K562 (cell line): ENCODE measurements around the gene MCC. TPM values are rescaled to one million over a fixed set of nuclear protein-coding genes. Genes with fewer than 3 reads are reported as not detected.

Source experiments
- ATAC-seq: fragments of 200-7000 bp; cut with Tn5 transposase; 3 replicates; pipeline ENCODE4 v1.9.1; 2020; ENCODE audit warnings: moderate library complexity
- BruUV-seq: library from RNA; stranded (reverse); fragments of 400-500 nt; replicated peaks from 2 replicates; lab custom pipeline; 2021; lab: Mats Ljungman, UMichigan
- CTCF ChIA-PET: fragments of 300-600 bp; formaldehyde crosslinking; extraction: SDS; loops from one replicate; lab custom pipeline; 2021; ENCODE audit warnings: low intra/inter-chr PET ratio; lab: Yijun Ruan, JAX
- POLR2A ChIA-PET: fragments of 300-600, 350-650 bp; sonication (Branson Sonifier 250); formaldehyde crosslinking; extraction: SDS; loops from one replicate; lab custom pipeline; 2021; ENCODE audit warnings: antibody characterized with exemption, inconsistent platforms; lab: Yijun Ruan, JAX
- DNase-seq, 4 experiments: peaks; one replicate each; pipeline versions ENCODE4 v3.0.0 to v3.0.0-alpha.2; 2011 to 2018; ENCODE audit warnings: low spot score in 3 of 4, mixed read lengths in 3 of 4; ENCODE audit errors: extremely low read depth in 1 of 4
- FAIRE-seq: peaks from 2 replicates; lab custom pipeline; 2011; peaks lifted over from hg19 to GRCh38; lab: Jason Lieb, UNC
- H2AFZ ChIP-seq: 2 replicates; pipeline ENCODE4 v1.6.0; 2011; ENCODE audit warnings: low read depth, low read length, control low read depth, inconsistent platforms
- H3K27ac ChIP-seq: fragments of 200-600 bp; 3 replicates; pipeline ENCODE4 v1.8.0; 2011; ENCODE audit warnings: low read depth, mild to moderate bottlenecking, control low read depth, inconsistent platforms, low read length, moderate library complexity, mixed read lengths; ENCODE audit errors: extremely low read depth
- H3K27me3 ChIP-seq, 2 experiments: fragments of 300-600 bp in 1 of 2; 2 replicates in 1 of 2; 3 replicates in 1 of 2; pipeline versions ENCODE4 v1.6.0 to v1.8.0; 2011; ENCODE audit warnings: inconsistent platforms in 2 of 2, low read length in 2 of 2, mild to moderate bottlenecking in 1 of 2, mixed read lengths in 1 of 2, moderate library complexity in 1 of 2; ENCODE audit not compliant: control insufficient read depth in 2 of 2, insufficient read depth in 2 of 2
- H3K36me3 ChIP-seq: fragments of 300-600 bp; 3 replicates; pipeline ENCODE4 v1.8.0; 2011; ENCODE audit warnings: mild to moderate bottlenecking, low read length, inconsistent platforms; ENCODE audit not compliant: control insufficient read depth, insufficient read depth
- H3K4me1 ChIP-seq, 2 experiments: fragments of 200-600 bp in 1 of 2; replicated peaks in 1 of 2; 2 replicates in 1 of 2; 3 replicates in 1 of 2; pipeline versions ENCODE4 v1.5.1 to v1.8.0; 2011; ENCODE audit warnings: inconsistent platforms in 2 of 2, low read length in 2 of 2, mild to moderate bottlenecking in 1 of 2, mixed read lengths in 1 of 2, moderate library complexity in 1 of 2; ENCODE audit not compliant: control insufficient read depth in 2 of 2, insufficient read depth in 2 of 2
- H3K4me2 ChIP-seq: 2 replicates; pipeline ENCODE4 v1.6.1; 2011; ENCODE audit warnings: low read length, control low read depth, inconsistent platforms, mixed read lengths; ENCODE audit not compliant: insufficient read depth
- H3K4me3 ChIP-seq: fragments of 200-600 bp; sonication (generic), shearing (Covaris generic); 2 replicates; pipeline ENCODE4 v1.5.1; 2016; ENCODE audit warnings: control low read depth, inconsistent platforms
- H3K79me2 ChIP-seq: fragments of 200-600 bp; 3 replicates; pipeline ENCODE4 v1.8.0; 2011; ENCODE audit warnings: low read length, inconsistent platforms; ENCODE audit not compliant: control insufficient read depth, insufficient read depth
- H3K9ac ChIP-seq, 2 experiments: 2 replicates each; pipeline versions ENCODE4 v1.6.0 to v1.6.1; 2011; ENCODE audit warnings: low read depth in 2 of 2, low read length in 2 of 2, control low read depth in 1 of 2, inconsistent platforms in 1 of 2, mild to moderate bottlenecking in 1 of 2, mixed read lengths in 1 of 2; ENCODE audit not compliant: insufficient read depth in 1 of 2
- H3K9me1 ChIP-seq: one replicate; pipeline ENCODE4 v1.6.0; 2011; ENCODE audit warnings: inconsistent platforms, mild to moderate bottlenecking, low read length, moderate library complexity; ENCODE audit not compliant: control insufficient read depth, insufficient read depth
- H3K9me3 ChIP-seq: replicated peaks from 2 replicates; pipeline ENCODE4 v1.5.1; 2011; ENCODE audit warnings: low read depth, low read length, inconsistent platforms; ENCODE audit not compliant: control insufficient read depth, insufficient read depth
- H4K20me1 ChIP-seq: replicated peaks from 2 replicates; pipeline ENCODE4 v1.6.1; 2011; ENCODE audit warnings: low read length, inconsistent platforms, mixed read lengths; ENCODE audit not compliant: control insufficient read depth, insufficient read depth
- CBFA2T2 ChIP-seq: fragments of 450-650 bp; conservative IDR thresholded peaks from 2 replicates; pipeline ENCODE4 v1.6.1; 2017; ENCODE audit warnings: mild to moderate bottlenecking
- POLR2H ChIP-seq: IDR thresholded peaks from 2 replicates; pipeline ENCODE4 v1.6.1; 2016; ENCODE audit warnings: missing genetic modification characterization, low read depth, mild to moderate bottlenecking, control low read depth, missing compliant biosample characterization, moderate library complexity
- TAF7 ChIP-seq: fragments of 450-650 bp; IDR thresholded peaks from 2 replicates; pipeline ENCODE4 v1.6.1; 2016; ENCODE audit warnings: missing genetic modification characterization, missing compliant biosample characterization
- WGBS: fragments of 100-300 bp; shearing (Covaris generic); methylation state at CpG from one replicate; pipeline ENCODE4 v1.1.6; 2016; ENCODE audit warnings: low coverage, mixed read lengths; ENCODE audit not compliant: insufficient coverage; ENCODE audit errors: missing lambda C conversion rate; 5-methylcytosine and 5-hydroxymethylcytosine counted together
- in situ Hi-C: fragments of 300-500 bp; cut with MboI; formaldehyde crosslinking; loops from 4 replicates; pipeline ENCODE4 v1.15.0; 2018; ENCODE audit warnings: inconsistent platforms, mixed read lengths
- intact Hi-C: fragments of 100-400 bp; cut with micrococcal nuclease; formaldehyde crosslinking; loops from 2 replicates; pipeline ENCODE4 v1.14.2; 2022
- polyA plus RNA-seq, 8 experiments: library from polyadenylated mRNA; depleted of rRNA in 4 of 8; stranded (reverse) in 5 of 8; unstranded in 3 of 8; fragments of >200 nt; fragmentation: Nextera tagmentation in 2 of 8; fragmentation: Illumina TruSeq in 1 of 8; extraction: Ambion mirVana in 2 of 8; extraction: Trizol in 1 of 8; gene quantifications; 2 replicates each; pipeline versions ENCODE4 v1.2.1 to v1.2.3, GENCODE V29; 2011 to 2014; ENCODE audit warnings: inconsistent platforms in 1 of 8, missing spikeins in 1 of 8
- total RNA-seq, 7 experiments: library from RNA; depleted of rRNA in 6 of 7; stranded (reverse); fragments of >200 nt in 6 of 7; fragmentation: Illumina TruSeq in 2 of 7; extraction: Trizol in 2 of 7; gene quantifications; 2 replicates each; pipeline versions ENCODE4 v1.2.1 to v1.2.3, GENCODE V29; 2011 to 2021; ENCODE audit warnings: low replicate concordance in 1 of 7
- TF ChIP-seq, protein P1 (sequence below): fragments of 450-650 bp; IDR thresholded peaks from 2 replicates; pipeline ENCODE4 v1.6.1; 2017; ENCODE audit warnings: antibody characterized with exemption
- TF ChIP-seq, protein P2 (sequence below): IDR thresholded peaks from 3 replicates; pipeline ENCODE4 v1.6.1; 2011; ENCODE audit warnings: borderline replicate concordance, mild to moderate bottlenecking; ENCODE audit not compliant: insufficient read length, insufficient read depth

The MCC gene
- total and polyA plus RNA-seq, 9 of the 15 experiments (the other 6 are each of a cell fraction or from before 2014, with no cell fraction given) = 0.04 to 0.24 (median 0.06) TPM; not detected in 1

DNA sequence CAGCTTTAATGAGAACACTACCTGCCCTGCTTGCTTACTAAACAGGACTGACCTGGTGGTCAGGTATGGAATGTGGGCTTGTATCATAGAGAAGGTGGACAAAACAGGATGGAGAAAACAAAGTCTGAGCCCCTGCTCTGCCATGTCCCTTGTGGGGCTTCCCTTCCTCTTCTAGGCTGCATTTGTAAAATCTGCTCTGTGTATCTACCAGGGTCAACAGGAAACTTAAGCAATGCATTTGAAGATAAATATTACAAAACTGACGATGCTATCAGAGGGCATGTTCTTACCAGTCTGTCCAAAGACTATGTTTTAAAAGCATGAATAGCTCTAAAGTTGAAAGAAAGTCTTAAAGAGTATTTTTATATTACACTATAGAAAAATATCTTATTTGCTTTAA, 282.9 kb downstream of the MCC start:
- no peak overlapping the region for H3K27ac ChIP-seq
- H3K4me3 ChIP-seq = no peak overlapping the region
- peaks cover 4% of the 10 kb centered on the region; the same call in 1 of the 2 replicates for H4K20me1 ChIP-seq
- no peak for ATAC-seq
- DNase-seq = no peak
- peaks cover 7 to 11% of the 10 kb centered on the region in 2 experiments; a peak in 4 of 5 replicates for H3K4me1 ChIP-seq
- no peak overlapping the region for H2AFZ ChIP-seq
- in situ Hi-C loops = no loop called here
- 0% methylated on average over 1 of the region's 1 CpG for WGBS
- H3K27me3 ChIP-seq = peaks cover 20 to 23% of the 10 kb centered on the region in 2 experiments
- ChIA-PET POLR2A (interaction anchor here (0.6 to 1.5 kb wide), 3 partner anchors 9 to 20 kb away, joined by 3 to 4 read pairs (median 3); no protein-coding TSS in a partner anchor), CTCF (no interaction called here)
- no TSS peak for BruUV-seq
- H3K36me3 ChIP-seq = no peaks in the 10 kb centered on the region
- H3K9ac ChIP-seq = no peak overlapping the region
- TF ChIP-seq CBFA2T2 = no peak
- TF ChIP-seq, protein P1, sequence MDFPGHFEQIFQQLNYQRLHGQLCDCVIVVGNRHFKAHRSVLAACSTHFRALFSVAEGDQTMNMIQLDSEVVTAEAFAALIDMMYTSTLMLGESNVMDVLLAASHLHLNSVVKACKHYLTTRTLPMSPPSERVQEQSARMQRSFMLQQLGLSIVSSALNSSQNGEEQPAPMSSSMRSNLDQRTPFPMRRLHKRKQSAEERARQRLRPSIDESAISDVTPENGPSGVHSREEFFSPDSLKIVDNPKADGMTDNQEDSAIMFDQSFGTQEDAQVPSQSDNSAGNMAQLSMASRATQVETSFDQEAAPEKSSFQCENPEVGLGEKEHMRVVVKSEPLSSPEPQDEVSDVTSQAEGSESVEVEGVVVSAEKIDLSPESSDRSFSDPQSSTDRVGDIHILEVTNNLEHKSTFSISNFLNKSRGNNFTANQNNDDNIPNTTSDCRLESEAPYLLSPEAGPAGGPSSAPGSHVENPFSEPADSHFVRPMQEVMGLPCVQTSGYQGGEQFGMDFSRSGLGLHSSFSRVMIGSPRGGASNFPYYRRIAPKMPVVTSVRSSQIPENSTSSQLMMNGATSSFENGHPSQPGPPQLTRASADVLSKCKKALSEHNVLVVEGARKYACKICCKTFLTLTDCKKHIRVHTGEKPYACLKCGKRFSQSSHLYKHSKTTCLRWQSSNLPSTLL = no peak
- TF ChIP-seq, protein P2, sequence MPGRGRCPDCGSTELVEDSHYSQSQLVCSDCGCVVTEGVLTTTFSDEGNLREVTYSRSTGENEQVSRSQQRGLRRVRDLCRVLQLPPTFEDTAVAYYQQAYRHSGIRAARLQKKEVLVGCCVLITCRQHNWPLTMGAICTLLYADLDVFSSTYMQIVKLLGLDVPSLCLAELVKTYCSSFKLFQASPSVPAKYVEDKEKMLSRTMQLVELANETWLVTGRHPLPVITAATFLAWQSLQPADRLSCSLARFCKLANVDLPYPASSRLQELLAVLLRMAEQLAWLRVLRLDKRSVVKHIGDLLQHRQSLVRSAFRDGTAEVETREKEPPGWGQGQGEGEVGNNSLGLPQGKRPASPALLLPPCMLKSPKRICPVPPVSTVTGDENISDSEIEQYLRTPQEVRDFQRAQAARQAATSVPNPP = no peak
- no peak for TF ChIP-seq TAF7 (tag)
- TF ChIP-seq POLR2H = no peak
- no peaks in the 10 kb centered on the region for H3K9me3 ChIP-seq
- intact Hi-C loops = no loop called here
- H3K79me2 ChIP-seq = no peaks in the 10 kb centered on the region
- no peak for FAIRE-seq
- H3K4me2 ChIP-seq = no peak overlapping the region
- no peaks in the 10 kb centered on the region for H3K9me1 ChIP-seq
